Astrocyte of the hippocampus (primary cell): ENCODE data around the gene KRT79.

Experiments used
- DNase-seq: peaks from one replicate; pipeline ENCODE4 v3.0.0; 2011; ENCODE audit warnings: low read depth, low spot score

Gene KRT79

GRCh38 chr12:52791271-52792184 lies 42.6 kb downstream of the KRT79 start:
- DNase-seq: no peak

DNA sequence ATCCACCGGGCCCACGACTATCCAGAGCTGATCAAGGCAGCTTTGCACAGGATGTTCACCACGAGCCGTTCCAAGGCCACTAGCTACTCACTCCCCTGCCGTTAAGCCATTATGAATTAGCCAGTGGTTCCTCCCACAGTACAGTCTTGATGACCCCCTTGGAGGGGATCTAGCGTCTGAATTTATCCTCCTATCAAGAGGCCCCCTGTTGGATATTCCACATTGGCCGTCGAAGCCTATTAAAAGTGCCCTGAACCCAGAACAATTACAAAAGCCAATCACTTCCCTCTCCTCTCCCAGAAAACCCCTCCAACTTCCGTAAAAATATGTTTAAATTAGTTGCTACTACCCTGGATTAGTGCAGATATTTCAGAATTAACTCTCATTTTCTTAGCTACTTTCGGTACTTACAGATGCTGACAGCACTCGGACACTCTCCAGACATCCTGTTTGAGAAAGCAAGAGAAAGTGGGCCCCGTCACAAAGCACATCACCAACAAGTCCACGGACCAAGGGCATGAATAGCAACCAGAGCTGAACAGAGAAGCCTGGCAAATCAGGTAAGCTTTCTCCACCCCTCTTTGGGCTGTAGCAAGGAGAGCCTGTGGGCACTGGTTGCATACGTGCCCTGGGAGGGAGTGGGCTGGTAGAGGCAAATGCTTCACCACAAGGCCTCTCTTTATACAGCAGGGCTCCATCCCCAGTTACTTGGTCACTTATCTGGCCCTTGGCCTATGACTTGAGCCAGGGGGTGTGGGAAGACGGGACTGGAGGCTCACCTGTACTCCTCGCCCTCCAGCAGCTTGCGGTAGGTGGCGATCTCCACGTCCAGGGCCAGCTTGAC lies 43.5 kb downstream of the KRT79 start:
- DNase-seq: no peak

DNA sequence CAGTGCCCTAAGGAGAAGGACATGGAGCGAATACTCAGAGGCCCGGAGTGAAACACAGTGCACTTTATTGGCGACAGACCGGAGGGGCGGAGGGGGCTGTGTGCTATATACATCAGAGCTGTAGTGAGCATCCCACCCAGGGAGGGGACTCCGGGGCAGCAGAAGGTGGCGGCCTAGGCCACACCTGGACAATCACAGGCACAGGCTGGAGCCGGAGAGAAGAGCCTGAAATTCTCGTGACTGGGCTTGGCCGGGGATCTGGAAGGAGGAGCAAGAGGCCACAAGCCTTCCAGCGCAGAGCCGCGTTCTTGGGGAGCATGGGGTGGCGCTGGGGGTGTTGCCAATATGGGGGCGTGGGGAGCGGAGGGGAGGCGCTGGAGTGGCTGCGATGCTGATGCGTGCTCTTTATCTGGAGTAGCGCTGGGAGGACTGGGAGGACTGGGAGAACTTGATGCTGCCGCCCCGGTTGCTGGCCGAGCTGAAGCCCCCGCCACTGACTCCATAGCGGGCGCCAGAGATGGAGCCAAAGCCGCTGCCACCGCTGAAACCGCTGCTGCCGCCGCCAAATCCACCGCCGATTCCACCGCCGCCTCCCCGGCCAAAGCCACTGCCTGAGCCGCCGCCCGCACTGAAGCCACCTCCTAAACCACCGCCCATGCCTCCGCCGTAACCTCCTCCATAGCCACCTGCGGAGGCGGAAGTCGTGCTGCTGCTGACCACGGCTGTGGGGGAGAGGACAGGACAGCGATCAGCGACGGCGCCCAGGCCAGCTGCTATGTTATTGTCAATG lies 44.3 kb downstream of the KRT79 start:
- peak; percentile 4 for DNase-seq

DNA sequence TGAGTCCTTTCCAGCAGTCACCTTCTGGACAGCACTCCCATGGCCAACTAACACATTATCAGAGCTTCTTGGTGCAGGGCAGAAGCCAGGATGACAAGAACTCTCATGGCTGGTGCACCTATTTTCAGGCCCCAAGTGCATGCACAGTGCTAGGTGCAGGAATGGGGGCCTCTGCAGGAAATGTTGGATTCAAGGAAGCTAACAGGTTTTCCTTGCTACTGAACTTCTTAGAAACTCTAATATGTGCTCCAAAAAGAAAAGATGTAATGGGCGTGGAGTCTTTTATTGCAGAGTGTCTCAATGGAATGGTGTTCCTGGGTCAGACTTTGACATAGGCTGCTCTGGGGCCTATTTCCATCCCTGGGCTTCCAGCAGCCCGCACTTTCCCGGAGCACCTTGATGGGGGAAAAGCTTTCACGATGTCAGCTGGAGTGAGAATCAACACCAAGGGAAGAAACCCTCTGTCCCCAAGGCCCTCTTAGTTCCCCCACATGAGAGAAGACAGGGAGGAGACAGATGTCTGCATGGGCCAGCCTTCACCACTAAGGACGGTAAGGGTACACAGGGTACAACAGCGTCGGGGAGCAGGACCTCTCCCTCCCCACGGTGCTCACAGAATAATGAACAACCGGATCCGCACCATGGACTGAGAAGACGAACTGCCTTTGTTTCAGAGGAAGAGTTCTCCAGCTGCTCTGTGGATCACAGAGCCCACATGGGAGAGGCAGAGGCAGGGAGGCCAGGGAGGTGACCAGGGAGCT lies 45.1 kb downstream of the KRT79 start:
- DNase-seq: no peak

GRCh38 chr12:52788192-52788875 lies 45.8 kb downstream of the KRT79 start:
- DNase-seq: no peak

- no peak for DNase-seq
These were observed 46.6 kb downstream of the KRT79 start for GRCh38 chr12:52787324-52788191.

- DNase-seq: no peak
These were observed 49.2 kb downstream of the KRT79 start for GRCh38 chr12:52784909-52785308.

DNA sequence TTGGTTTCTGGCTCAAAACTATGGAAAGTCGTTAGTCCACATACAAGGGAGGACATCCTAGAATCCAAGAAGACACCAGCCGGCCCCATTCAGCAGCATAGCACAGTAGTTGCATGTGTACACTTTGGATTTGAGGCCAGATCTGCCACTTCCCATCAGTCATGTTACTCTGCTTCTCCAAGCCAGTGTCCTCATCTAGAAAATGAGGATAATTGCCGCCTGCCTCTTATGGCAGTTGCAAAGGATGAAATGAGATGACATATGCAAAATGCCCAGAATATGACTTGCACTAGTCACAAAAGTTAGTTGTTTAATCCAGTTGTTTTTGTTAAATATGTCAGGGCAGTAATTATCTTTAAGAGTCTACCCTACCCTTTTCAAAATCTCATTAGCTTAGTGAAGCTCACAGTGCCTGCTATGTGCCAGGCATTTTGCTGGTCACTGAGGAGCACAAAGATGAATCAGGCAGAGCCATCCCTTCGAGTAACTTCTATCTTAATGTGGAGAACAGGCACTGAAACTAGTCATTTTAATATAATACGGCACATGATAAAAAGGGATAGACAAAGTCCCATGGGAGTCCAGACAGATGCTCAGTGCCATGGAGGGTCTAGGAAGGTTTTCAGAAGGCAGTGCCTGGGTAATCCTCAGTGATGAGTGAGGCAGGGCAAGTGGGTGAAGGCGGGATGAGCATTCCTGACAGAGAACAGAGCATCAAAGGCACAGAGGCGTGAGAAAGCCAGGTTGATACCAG lies 50.4 kb downstream of the KRT79 start:
- DNase-seq: no peak

DNA sequence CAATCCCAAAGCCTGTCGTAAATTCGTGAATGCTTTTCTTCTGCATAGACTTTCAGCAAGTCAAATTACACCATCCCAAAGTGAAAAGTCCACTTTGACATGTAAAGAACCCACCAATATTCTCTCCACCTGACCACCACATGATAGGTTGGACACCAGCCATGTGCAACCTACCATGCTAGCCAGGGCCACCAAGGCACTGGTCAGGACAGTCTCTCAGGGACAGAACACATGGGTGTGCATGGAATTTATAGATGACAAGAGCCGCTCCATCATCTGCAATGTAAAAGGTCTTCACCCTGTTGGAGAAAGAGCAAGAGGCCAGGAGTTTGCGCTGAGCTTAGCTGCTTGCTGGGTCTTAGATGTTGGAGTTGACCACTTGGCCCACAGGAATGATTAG lies 51.6 kb downstream of the KRT79 start:
- DNase-seq: no peak

DNA sequence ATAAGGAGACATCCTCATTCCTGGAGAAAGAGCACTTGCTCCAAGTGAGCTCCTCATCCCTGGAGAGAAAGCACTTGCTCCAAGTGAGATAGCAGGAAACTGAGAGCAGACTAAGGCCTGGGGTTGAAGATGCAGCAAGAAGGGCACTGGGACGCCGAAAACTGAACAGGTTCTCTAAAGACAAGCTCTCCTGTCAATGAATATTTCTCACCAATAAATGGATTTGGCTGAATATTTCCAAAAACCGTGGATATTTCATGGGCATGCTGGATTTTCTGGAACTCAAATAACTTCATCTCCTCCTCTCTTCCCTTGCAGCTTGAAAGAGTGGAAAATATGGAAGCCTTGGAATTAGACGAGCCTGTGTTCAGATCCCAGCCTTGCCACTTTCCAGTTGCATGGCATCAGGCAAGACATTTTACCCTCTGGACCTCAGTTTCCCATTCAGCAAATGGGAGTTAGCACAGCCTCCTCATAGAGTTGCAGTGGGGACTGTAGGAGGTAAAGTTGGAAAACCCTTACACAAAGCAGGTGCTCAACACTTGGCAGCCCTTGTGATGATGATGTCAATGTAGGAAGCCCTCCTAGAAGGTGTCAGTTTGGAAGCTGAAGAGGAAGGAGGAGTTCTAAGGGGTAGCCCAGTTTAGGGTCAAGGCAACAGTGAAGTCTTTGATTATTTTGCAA lies 52.6 kb downstream of the KRT79 start:
- no peak for DNase-seq

DNA sequence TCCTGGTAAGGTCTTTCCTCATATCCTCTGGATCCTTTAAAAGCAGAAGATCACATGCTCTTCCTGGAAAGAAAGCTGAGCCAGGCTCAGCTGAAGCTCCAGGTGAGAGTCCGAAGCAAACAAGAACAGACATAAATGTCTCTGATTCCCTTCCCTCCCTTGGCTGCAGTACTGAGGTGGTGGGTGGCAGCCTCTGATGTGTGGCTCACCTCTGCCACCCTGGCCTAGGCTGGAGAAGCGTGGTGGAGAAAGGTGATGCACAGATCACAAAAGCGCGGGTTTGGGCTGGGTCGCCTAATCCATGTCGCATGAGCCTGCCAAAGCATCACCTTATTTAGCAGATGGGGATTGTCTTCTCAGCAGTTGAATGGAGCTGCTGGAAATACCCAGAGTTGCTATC lies 54.2 kb downstream of the KRT79 start:
- DNase-seq: no peak

DNA sequence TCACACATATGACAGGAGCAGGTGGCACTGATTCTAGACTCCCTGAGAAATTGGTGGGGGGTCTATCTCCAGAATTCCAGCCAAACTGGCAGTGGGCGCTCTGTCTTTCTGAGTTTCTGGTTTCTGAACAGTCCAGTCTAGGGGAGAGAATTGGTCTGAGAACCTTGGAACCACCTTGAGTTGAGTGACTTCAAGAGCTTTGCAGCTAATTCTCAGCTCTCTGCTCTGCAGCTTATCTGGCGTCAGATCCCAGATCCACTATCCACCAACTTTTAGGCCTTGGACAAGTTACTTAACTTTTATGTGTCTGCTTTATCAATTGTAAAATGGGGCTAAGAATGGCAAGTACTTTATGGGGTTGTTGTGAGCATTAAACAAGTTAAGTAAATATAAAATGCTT lies 55.3 kb downstream of the KRT79 start:
- DNase-seq: no peak

- no peak for DNase-seq
These were observed 56.5 kb downstream of the KRT79 start for GRCh38 chr12:52777566-52777965.

DNA sequence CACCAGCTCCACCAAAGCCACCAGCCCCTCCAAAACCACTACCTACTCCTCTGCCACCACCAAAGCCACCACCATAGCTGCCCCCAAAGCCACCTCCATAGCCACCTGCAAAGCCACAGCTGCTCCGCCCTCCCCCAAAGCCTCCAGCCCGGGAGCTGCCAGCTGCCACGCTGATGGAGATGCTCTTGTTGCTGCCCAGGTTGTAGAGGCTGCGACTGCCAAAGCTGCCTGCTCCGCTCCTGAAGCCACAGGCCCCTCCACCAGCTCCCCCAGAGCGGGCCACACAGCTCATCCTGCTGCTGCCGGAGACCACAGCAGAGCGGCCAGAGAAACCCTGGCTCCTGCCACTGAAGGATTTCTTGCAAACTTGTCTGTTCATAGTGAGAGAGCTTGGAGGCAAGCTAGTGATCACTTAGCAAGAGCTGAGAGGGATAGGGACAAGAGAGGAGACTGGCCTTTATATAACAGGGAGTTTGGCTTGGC lies 57.2 kb downstream of the KRT79 start, which contains the start of gene KRT76:
TSS of gene KRT76 (minus strand) at position 433 of the 483 bp plus-strand sequence. CDS start at position 379, 54 bp downstream.
- no peak for DNase-seq

GRCh38 chr12:52776435-52776834 lies 57.7 kb downstream of the KRT79 start:
- no peak for DNase-seq

DNA sequence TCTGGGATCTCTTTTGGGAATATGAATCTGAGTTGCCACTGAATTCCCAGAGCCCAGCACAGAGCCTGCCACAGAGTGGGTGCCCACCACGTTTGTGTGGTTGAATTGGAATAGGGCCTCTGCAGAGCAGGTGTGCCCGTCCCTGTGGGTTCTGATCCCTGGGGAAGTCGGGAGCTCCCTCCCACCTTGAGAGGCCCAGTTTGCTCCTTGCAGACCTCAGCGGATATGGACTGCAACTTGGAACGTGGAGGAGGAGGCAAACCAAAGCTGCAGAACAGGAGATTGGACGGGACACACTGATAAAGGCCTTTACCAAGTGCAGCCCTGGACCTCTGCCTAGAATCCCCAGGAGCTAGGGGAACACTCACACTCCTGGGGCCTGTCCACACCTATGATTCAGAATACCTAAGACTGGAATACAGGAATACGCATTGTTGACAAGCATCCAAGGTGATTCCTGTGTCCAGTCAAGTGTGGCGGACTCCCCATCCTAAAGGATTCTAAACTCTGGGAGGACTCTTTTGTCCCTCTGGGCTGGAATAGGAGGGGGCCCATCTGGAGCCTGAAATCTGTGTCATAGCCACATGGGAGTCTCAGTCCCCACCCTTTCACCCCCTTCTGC lies 59.4 kb downstream of the KRT79 start:
- no peak for DNase-seq

GRCh38 chr12:52772772-52773171 lies 61.3 kb downstream of the KRT79 start:
- no peak for DNase-seq
